ENCODE results near the gene NHERF1. TPM values are rescaled to one million over a fixed set of nuclear protein-coding genes. Genes with fewer than 3 reads are reported as not detected.

The NHERF1 gene
- total RNA-seq, result 16.1 and 35.2 TPM in 2 replicates

GRCh38 chr17:74748529-74749278 is at the start of gene NHERF1:
TSS of gene NHERF1 (plus strand) at chr17:74748628. CDS start at chr17:74748847, 219 bp downstream.

GRCh38 chr17:74712756-74713155 is 35.7 kb upstream of the NHERF1 start, which contains the start of gene CD300LF:
TSS of gene CD300LF (minus strand) at chr17:74712923. CDS start at chr17:74712866, 57 bp downstream.

GRCh38 chr17:74736513-74737298 is 11.7 kb upstream of the NHERF1 start, which contains the start of gene RAB37:
TSS of gene RAB37 (plus strand) at chr17:74737256. CDS start at chr17:74737273, 17 bp downstream.

GRCh38 chr17:74776044-74776962 is 27.9 kb downstream of the NHERF1 start, which contains the start of gene NAT9:
TSS of gene NAT9 (minus strand) at chr17:74776345. CDS start at chr17:74775698, 647 bp downstream.

Other genes with a start within 250 kb of the NHERF1 start
- gene CD300LB, start 217.2 kb upstream of the NHERF1 start, total RNA-seq, result not detected in 2 replicates
- gene CD300C, start 202.5 kb upstream of the NHERF1 start, total RNA-seq, result not detected in 2 replicates
- not detected in 2 replicates for gene CD300H, start 181.1 kb upstream of the NHERF1 start, total RNA-seq
- not detected in 2 replicates for gene CD300LD, start 156.3 kb upstream of the NHERF1 start, total RNA-seq
- gene CD300E, start 124.9 kb upstream of the NHERF1 start, total RNA-seq, result not detected in 2 replicates
- gene CD300LF, start 35.7 kb upstream of the NHERF1 start, total RNA-seq, result not detected in 2 replicates
- gene RAB37, start 11.4 kb upstream of the NHERF1 start, total RNA-seq, result 0.35 TPM in 1 of 2 replicates, not detected in the other
- 19.7 and 24.7 TPM in 2 replicates for gene NAT9, start 27.7 kb downstream of the NHERF1 start, total RNA-seq
- gene GRIN2C, start 111.3 kb downstream of the NHERF1 start, total RNA-seq, result not detected in 2 replicates
- 13.2 and 25.7 TPM in 2 replicates for gene FDXR, start 124.4 kb downstream of the NHERF1 start, total RNA-seq
- gene FADS6, start 145.0 kb downstream of the NHERF1 start, total RNA-seq, result not detected in 2 replicates
- under 0.01 TPM in 1 of 2 replicates, not detected in the other for gene USH1G, start 174.6 kb downstream of the NHERF1 start, total RNA-seq
- not detected in 2 replicates for gene OTOP2, start 175.6 kb downstream of the NHERF1 start, total RNA-seq
- not detected in 2 replicates for gene OTOP3, start 187.3 kb downstream of the NHERF1 start, total RNA-seq
- 5.2 TPM in 1 of 2 replicates, not detected in the other for gene HID1, start 224.1 kb downstream of the NHERF1 start, total RNA-seq
- 20.7 and 23.6 TPM in 2 replicates for gene CDR2L, start 239.0 kb downstream of the NHERF1 start, total RNA-seq